HG02970 (cell line): Measurements from ENCODE around the gene CALR.
"Not testable (repeated sequence)": the region's sequence is repeated elsewhere in the genome, so short reads cannot be mapped to it uniquely, and the experiment has no call there.

Source experiments
- ATAC-seq: cut with Tn5 transposase; IDR thresholded peaks from one replicate; pipeline ENCODE4 v1.9.1; 2021; ENCODE audit warnings: mild to moderate bottlenecking, moderate library complexity, moderate number of reproducible peaks; ENCODE audit not compliant: unreplicated experiment, low FRiP score

Gene CALR

GRCh38 chr19:12949363-12950283 is 11.2 kb downstream of the CALR start:
- no peak for ATAC-seq

- ATAC-seq: not testable (repeated sequence)
Measured at GRCh38 chr19:12952050-12952449, 13.6 kb downstream of the CALR start.

DNA sequence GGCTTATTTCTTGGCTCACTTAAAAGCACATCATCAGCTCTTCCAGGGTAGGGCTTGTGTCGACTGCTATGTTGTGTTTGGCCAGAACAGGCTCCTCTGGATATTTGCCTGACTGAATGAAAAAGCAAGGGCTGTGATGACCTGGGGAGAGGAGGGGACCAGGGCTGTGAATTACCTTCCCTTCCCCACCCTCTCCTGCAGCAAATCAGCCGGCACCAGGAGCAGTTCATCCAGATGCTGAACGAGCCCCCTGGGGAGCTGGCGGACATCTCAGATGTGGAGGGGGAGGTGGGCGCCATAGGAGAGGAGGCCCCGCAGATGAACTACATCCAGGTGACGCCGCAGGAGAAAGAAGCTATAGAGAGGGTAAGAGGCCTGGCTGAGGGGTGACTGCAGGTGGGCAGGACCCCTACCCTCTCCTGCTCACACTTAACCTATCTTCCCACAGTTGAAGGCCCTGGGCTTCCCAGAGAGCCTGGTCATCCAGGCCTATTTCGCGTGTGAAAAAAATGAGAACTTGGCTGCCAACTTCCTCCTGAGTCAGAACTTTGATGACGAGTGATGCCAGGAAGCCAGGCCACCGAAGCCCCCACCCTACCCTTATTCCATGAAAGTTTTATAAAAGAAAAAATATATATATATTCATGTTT is 14.2 kb downstream of the CALR start:
- no peak for ATAC-seq

- ATAC-seq: no peak
Measured at GRCh38 chr19:12953138-12953798, 14.9 kb downstream of the CALR start.

DNA sequence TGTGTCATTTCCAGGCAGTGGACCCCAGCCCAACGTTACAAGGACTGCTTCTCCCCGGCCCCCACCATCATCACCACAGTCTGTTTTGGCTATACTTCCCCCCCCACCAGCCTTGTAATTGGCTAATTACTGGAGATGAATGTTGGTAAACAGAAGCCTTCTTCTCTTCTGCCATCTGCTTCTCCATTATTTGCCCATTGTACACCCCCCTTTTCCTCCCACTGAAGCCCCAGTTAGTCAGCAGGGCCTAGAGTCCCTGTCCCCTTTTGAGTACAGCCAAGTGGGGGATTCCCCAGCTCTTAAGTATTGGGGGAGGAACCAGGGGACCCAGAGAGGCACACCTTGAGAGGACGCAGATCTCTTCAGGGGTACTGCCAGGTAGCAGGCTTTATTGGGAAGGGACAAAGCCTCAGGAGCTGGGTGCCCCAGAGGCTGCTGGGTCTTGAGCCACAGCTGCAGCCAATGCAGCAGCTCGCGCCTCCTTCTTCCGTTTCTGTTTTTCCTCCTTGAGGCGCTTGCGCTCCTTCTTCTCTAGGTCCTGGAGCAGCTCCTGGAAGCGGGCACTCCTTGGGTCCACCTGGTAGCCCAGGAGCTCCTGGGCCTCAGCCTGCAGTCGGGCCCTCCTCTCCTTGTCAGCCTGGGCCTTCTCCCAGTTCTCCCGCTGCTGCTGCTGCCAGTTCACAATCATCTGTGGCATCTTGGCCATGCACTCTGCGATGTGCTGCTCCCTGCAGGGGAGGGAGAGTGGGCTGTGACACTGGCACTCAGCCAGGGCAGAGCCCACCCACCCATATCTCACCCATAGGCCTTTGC is 15.6 kb downstream of the CALR start:
- ATAC-seq: no peak

- ATAC-seq: no peak
Measured at GRCh38 chr19:12954612-12954962, 16.2 kb downstream of the CALR start.

DNA sequence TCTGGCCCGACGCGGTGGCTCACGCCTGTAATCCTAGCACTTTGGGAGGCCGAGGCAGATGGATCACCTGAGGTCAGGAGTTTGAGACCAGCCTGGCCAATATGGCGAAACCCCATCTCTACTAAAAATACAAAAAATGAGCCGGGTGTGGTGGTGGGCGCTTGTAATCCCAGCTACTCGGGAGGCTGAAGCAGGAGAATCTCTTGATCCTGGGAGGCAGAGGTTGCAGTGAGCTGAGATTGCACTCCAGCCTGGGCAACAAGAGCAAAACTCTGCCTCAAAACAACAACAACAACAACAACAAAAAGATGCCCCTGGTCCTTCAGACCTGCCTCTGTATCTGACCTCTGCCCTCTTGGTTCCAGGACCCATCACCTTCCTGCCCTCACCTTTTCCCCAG is 17.2 kb downstream of the CALR start:
- ATAC-seq: not testable (repeated sequence)

GRCh38 chr19:12955996-12956395 is 17.6 kb downstream of the CALR start:
- ATAC-seq: no peak

DNA sequence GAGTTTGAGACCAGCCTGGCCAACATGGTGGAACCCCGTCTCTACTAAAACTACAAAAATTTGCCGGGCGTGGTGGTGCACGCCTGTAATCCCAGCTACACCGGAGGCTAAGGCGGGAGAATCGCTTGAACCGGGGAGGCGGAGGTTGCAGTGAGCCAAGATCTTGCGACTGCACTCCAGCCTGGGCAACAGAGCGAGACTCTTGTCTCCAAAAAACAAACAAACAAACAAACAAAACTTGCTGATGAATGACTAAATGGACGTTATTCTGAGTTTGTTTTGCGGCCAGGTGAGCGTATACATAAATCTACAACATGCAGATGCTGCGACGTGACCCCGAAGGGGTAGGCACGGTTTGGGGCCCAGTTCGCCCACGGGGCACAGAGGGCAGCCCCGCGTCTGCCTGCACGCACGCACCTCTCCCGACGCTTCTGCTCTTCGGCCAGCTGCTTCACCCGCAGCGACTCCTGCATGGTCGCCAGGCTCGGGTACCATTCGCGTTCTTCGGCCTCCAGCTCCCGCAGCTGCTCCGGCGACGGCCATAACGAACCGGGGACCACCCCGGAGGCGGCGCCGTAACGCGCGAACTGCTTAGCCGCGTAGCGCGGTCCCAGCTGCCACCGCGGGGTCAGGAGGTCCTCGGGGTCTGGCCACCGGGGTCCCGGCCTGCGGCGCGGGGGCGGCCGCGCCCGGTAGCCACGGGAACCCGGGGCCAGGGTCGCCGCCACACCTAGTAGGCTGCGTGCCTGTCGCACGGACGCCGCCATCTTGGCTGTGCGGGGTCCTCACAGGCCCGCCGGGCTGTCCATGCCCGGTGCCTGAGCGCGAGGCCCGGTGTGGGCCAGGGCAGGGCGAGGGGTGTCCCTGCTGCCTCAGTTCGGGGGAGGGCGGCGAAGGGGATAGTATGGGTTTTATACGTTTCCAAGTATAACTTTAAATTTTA is 18.3 kb downstream of the CALR start, which contains the start of gene GADD45GIP1:
Gene GADD45GIP1 (minus strand): TSS at position 778 of the 943 bp plus-strand sequence. CDS start 11 bp downstream, at position 767.
- ATAC-seq: peak; percentile 68

DNA sequence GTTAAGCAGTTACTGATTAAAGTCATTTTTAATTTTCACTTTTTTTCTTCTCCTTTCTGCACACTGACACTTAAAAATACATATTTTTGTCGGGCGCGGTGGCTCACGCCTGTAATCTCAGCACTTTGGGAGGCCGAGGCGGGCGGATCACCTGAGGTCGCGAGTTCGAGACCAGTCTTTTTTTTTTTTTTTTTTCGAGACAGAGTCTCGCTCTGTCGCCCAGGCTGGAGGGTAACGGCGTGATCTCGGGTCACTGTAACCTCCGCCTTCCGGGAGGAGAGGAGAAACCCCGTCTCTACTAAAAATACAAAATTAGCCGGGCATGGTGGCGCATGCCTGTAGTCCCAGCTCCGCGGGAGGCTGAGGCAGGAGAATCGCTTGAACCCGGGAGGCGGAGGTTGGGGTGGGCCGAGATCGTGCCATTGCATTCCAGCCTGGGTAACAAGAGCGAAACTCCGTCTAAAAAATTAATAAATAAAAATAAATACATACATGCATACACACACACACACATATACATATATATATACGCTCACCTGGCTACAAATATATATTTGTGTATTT is 19.1 kb downstream of the CALR start:
- not testable (repeated sequence) for ATAC-seq

- no peak for ATAC-seq
Measured at GRCh38 chr19:12959481-12959880, 21.1 kb downstream of the CALR start.

GRCh38 chr19:12965017-12965811 is 26.8 kb downstream of the CALR start:
- peak; percentile 77 for ATAC-seq

DNA sequence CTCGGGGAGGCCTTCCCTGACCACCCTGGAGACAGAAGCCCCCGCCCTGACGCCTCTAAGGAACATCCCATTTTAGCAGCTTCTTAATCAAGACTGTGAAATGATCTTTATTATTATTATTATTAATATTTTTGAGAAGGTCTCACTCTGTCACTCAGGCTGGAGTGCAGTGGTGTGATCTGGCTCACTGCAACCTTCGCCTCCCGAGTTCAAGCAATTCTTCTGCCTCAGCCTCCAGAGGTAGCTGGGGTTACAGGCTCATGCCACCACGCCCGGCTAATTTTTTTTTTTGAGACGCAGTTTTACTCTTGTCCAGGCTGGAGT is 27.4 kb downstream of the CALR start:
- ATAC-seq: no peak

GRCh38 chr19:12967907-12968306 is 29.5 kb downstream of the CALR start:
- no peak for ATAC-seq

- no peak for ATAC-seq
Measured at GRCh38 chr19:12969292-12969988, 31.0 kb downstream of the CALR start, which contains the start of gene DAND5. Gene DAND5 (plus strand): TSS chr19:12969576. CDS start chr19:12969661, 85 bp downstream.

- no peak for ATAC-seq
Measured at GRCh38 chr19:12970070-12970820, 31.8 kb downstream of the CALR start.

DNA sequence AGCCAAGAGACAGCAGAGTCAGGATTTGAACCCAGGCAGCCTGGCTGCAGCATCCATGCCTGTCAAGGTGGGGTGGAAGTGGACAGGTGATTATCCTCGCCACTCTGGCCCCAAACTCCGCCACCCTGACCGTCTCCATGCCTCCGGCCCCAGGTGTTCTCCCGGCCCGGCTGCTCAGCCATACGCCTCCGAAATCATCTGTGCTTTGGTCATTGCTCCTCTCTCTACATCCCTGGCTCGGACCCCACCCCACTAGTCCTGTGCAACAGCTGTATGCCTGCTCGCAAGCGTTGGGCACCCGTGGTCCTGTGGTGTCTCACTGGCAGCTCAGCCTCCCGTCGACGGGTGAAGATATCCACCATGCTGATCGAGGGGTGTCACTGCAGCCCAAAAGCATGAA is 34.8 kb downstream of the CALR start:
- ATAC-seq: no peak
